ENCODE measurements around the gene FUT3. TPM values are rescaled to one million over a fixed set of nuclear protein-coding genes. Genes with fewer than 3 reads are reported as not detected.
A peak's percentile ranks its signal among the peaks of the same experiment; 100 is the strongest.

FUT3 gene
- total RNA-seq, 1 experiment from 2014 or later, result 15.6 TPM

DNA sequence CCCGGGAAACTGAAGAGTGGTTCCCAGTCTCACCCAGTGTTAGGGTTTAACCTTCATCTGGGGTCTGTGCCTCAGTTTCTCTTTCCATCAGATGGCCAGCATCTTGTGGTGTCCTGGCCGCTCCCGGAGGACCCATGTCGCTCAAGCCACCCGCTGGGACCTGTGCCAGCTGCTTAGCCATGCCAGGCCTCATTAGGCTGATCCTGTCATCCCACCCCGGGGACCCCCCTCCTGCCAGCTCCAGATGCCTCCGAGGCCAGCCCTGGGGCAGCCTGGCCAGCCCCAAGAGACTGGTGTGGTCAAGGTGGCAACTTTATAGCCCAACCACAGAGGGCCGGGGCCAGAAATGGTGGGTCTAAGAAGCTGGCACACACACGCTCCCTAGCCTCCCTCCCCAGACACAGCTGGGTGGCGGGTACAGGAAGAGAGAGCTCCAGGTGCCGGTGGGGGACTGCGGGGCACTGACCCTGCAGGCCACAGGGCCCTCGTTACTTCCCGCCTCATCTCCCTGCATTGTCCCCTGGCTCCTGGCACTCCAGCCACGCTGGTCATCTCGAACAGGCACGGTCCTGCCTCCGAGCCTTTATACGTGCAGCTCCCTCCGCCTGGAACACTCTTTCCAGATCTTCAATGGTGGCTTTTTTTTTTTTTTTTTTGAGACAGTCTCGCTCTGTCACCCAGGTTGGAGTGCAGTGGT lies 43.0 kb downstream of the FUT3 start:
- Mint-ChIP-seq H3K27me3 (ENCODE audit: unreplicated experiment) (no peaks in the 10 kb centered on the region), H3K4me3 (ENCODE audit: low read depth, unreplicated experiment) (no peak overlapping the region), H3K9me3 (ENCODE audit: low read depth, unreplicated experiment) (no peaks in the 10 kb centered on the region), H3K36me3 (ENCODE audit: insufficient read depth, unreplicated experiment) (peaks cover 16% of the 10 kb centered on the region), H3K27ac (ENCODE audit: unreplicated experiment) (no peak overlapping the region), H3K4me1 (ENCODE audit: low read depth, unreplicated experiment) (no peaks in the 10 kb centered on the region)
- DNase-seq, result no peak
- BruUV-seq (replicated peaks), result no TSS peak
- CTCF ChIA-PET, result interaction anchor here (0.6 kb wide), 1 partner anchor 56 kb away, joined by 3 read pairs; no protein-coding TSS in a partner anchor
- intact Hi-C loops (cut with micrococcal nuclease; ENCODE audit: unreplicated experiment), result no loop called here
- TF ChIP-seq, protein P1, sequence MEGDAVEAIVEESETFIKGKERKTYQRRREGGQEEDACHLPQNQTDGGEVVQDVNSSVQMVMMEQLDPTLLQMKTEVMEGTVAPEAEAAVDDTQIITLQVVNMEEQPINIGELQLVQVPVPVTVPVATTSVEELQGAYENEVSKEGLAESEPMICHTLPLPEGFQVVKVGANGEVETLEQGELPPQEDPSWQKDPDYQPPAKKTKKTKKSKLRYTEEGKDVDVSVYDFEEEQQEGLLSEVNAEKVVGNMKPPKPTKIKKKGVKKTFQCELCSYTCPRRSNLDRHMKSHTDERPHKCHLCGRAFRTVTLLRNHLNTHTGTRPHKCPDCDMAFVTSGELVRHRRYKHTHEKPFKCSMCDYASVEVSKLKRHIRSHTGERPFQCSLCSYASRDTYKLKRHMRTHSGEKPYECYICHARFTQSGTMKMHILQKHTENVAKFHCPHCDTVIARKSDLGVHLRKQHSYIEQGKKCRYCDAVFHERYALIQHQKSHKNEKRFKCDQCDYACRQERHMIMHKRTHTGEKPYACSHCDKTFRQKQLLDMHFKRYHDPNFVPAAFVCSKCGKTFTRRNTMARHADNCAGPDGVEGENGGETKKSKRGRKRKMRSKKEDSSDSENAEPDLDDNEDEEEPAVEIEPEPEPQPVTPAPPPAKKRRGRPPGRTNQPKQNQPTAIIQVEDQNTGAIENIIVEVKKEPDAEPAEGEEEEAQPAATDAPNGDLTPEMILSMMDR (IDR thresholded peaks at IDR 0.05; ENCODE audit: unreplicated experiment), result no peak

- H3K4me1 Mint-ChIP-seq (ENCODE audit: low read depth, unreplicated experiment), result no peaks in the 10 kb centered on the region
- intact Hi-C loops (cut with micrococcal nuclease; ENCODE audit: unreplicated experiment), result no loop called here
- TF ChIP-seq, protein P1 (IDR thresholded peaks at IDR 0.05; ENCODE audit: unreplicated experiment), result no peak
- no peaks in the 10 kb centered on the region for H3K9me3 Mint-ChIP-seq (ENCODE audit: low read depth, unreplicated experiment)
- DNase-seq, result no peak
- peaks cover 13% of the 10 kb centered on the region for H3K27me3 Mint-ChIP-seq (ENCODE audit: unreplicated experiment)
- CTCF ChIA-PET, result no interaction called here
- no TSS peak for BruUV-seq (replicated peaks)
- H3K27ac Mint-ChIP-seq (ENCODE audit: unreplicated experiment), result no peak overlapping the region
- H3K36me3 Mint-ChIP-seq (ENCODE audit: insufficient read depth, unreplicated experiment), result peaks cover 16% of the 10 kb centered on the region
- no peak overlapping the region for H3K4me3 Mint-ChIP-seq (ENCODE audit: low read depth, unreplicated experiment)
These were observed 44.3 kb downstream of the FUT3 start for GRCh38 chr19:5806905-5807304.

- H3K36me3 Mint-ChIP-seq (ENCODE audit: insufficient read depth, unreplicated experiment), result peaks cover 16% of the 10 kb centered on the region
- no peak overlapping the region for H3K27ac Mint-ChIP-seq (ENCODE audit: unreplicated experiment)
These were observed 45.1 kb downstream of the FUT3 start for GRCh38 chr19:5806133-5806489.

GRCh38 chr19:5805462-5806132 lies 45.7 kb downstream of the FUT3 start:
- Mint-ChIP-seq H3K9me3 (ENCODE audit: low read depth, unreplicated experiment) (no peaks in the 10 kb centered on the region), H3K4me3 (ENCODE audit: low read depth, unreplicated experiment) (peak overlapping the region; percentile 65), H3K27me3 (ENCODE audit: unreplicated experiment) (peaks cover 19% of the 10 kb centered on the region), H3K27ac (ENCODE audit: unreplicated experiment) (no peak overlapping the region), H3K4me1 (ENCODE audit: low read depth, unreplicated experiment) (no peaks in the 10 kb centered on the region), H3K36me3 (ENCODE audit: insufficient read depth, unreplicated experiment) (peaks cover 16% of the 10 kb centered on the region)
- BruUV-seq (replicated peaks), result no TSS peak
- intact Hi-C loops (cut with micrococcal nuclease; ENCODE audit: unreplicated experiment), result no loop called here
- TF ChIP-seq, protein P1 (IDR thresholded peaks at IDR 0.05; ENCODE audit: unreplicated experiment), result peak; percentile 77
- CTCF ChIA-PET, result no interaction called here
- DNase-seq, result peak; percentile 88

More at GRCh38 chr19:5806133-5806489, 45.1 kb downstream of the FUT3 start:
- TF ChIP-seq, protein P1 (IDR thresholded peaks at IDR 0.05; ENCODE audit: unreplicated experiment), result no peak
- Mint-ChIP-seq H3K9me3 (ENCODE audit: low read depth, unreplicated experiment) (no peaks in the 10 kb centered on the region), H3K27me3 (ENCODE audit: unreplicated experiment) (peaks cover 19% of the 10 kb centered on the region), H3K4me1 (ENCODE audit: low read depth, unreplicated experiment) (no peaks in the 10 kb centered on the region), H3K4me3 (ENCODE audit: low read depth, unreplicated experiment) (peak overlapping the region; percentile 65)
- no peak for DNase-seq
- BruUV-seq (replicated peaks), result no TSS peak
- intact Hi-C loops (cut with micrococcal nuclease; ENCODE audit: unreplicated experiment), result no loop called here
- CTCF ChIA-PET, result no interaction called here
